Measurements from ENCODE around the gene PTF1A.

PTF1A gene

GRCh38 chr10:23199768-23200511 lies 7.8 kb downstream of the PTF1A start:
- Histone ChIP-seq H3K9me3 (ENCODE audit: control insufficient read depth, insufficient read depth, low read length) (no peaks in the 10 kb centered on the region), H3K4me1 (ENCODE audit: control insufficient read depth, insufficient read depth, low read length) (peaks cover 3% of the 10 kb centered on the region), H3K4me3 (ENCODE audit: low read depth, low read length) (peak overlapping the region; percentile 68), H3K9ac (ENCODE audit: low read depth, low read length) (no peak overlapping the region), H3K27me3 (ENCODE audit: control insufficient read depth, insufficient read depth, low read length) (peaks cover 100% of the 10 kb centered on the region), H3K36me3 (ENCODE audit: control insufficient read depth, insufficient read depth, low read length) (no peaks in the 10 kb centered on the region)

- peaks cover 5% of the 10 kb centered on the region for H3K4me1 ChIP-seq (ENCODE audit: control insufficient read depth, insufficient read depth, low read length)
- H3K9ac ChIP-seq (ENCODE audit: low read depth, low read length), result no peak overlapping the region
- H3K9me3 ChIP-seq (ENCODE audit: control insufficient read depth, insufficient read depth, low read length), result no peaks in the 10 kb centered on the region
- H3K36me3 ChIP-seq (ENCODE audit: control insufficient read depth, insufficient read depth, low read length), result no peaks in the 10 kb centered on the region
- peaks cover 99% of the 10 kb centered on the region for H3K27me3 ChIP-seq (ENCODE audit: control insufficient read depth, insufficient read depth, low read length)
- H3K4me3 ChIP-seq (ENCODE audit: low read depth, low read length), result peak overlapping the region; percentile 68
Observed at GRCh38 chr10:23200586-23200985, 8.5 kb downstream of the PTF1A start.

- H3K9ac ChIP-seq (ENCODE audit: low read depth, low read length), result no peak overlapping the region
- no peaks in the 10 kb centered on the region for H3K9me3 ChIP-seq (ENCODE audit: control insufficient read depth, insufficient read depth, low read length)
- peaks cover 5% of the 10 kb centered on the region for H3K4me1 ChIP-seq (ENCODE audit: control insufficient read depth, insufficient read depth, low read length)
- H3K27me3 ChIP-seq (ENCODE audit: control insufficient read depth, insufficient read depth, low read length), result peaks cover 94% of the 10 kb centered on the region
- H3K36me3 ChIP-seq (ENCODE audit: control insufficient read depth, insufficient read depth, low read length), result no peaks in the 10 kb centered on the region
- peak overlapping the region; percentile 68 for H3K4me3 ChIP-seq (ENCODE audit: low read depth, low read length)
Observed at GRCh38 chr10:23200997-23201652, 9.0 kb downstream of the PTF1A start.

- no peaks in the 10 kb centered on the region for H3K36me3 ChIP-seq (ENCODE audit: control insufficient read depth, insufficient read depth, low read length)
- H3K27me3 ChIP-seq (ENCODE audit: control insufficient read depth, insufficient read depth, low read length), result peaks cover 89% of the 10 kb centered on the region
- H3K9ac ChIP-seq (ENCODE audit: low read depth, low read length), result no peak overlapping the region
- H3K4me3 ChIP-seq (ENCODE audit: low read depth, low read length), result no peak overlapping the region
- peaks cover 5% of the 10 kb centered on the region for H3K4me1 ChIP-seq (ENCODE audit: control insufficient read depth, insufficient read depth, low read length)
- no peaks in the 10 kb centered on the region for H3K9me3 ChIP-seq (ENCODE audit: control insufficient read depth, insufficient read depth, low read length)
Observed at GRCh38 chr10:23201837-23202236, 9.7 kb downstream of the PTF1A start.

- H3K9me3 ChIP-seq (ENCODE audit: control insufficient read depth, insufficient read depth, low read length), result no peaks in the 10 kb centered on the region
- H3K9ac ChIP-seq (ENCODE audit: low read depth, low read length), result no peak overlapping the region
- H3K4me1 ChIP-seq (ENCODE audit: control insufficient read depth, insufficient read depth, low read length), result peaks cover 5% of the 10 kb centered on the region
- no peaks in the 10 kb centered on the region for H3K36me3 ChIP-seq (ENCODE audit: control insufficient read depth, insufficient read depth, low read length)
- H3K4me3 ChIP-seq (ENCODE audit: low read depth, low read length), result peak overlapping the region; percentile 8
- peaks cover 80% of the 10 kb centered on the region for H3K27me3 ChIP-seq (ENCODE audit: control insufficient read depth, insufficient read depth, low read length)
Observed at GRCh38 chr10:23202779-23203178, 10.7 kb downstream of the PTF1A start.

GRCh38 chr10:23203369-23204325 lies 11.5 kb downstream of the PTF1A start:
- Histone ChIP-seq H3K27me3 (ENCODE audit: control insufficient read depth, insufficient read depth, low read length) (peaks cover 75% of the 10 kb centered on the region), H3K36me3 (ENCODE audit: control insufficient read depth, insufficient read depth, low read length) (no peaks in the 10 kb centered on the region), H3K4me1 (ENCODE audit: control insufficient read depth, insufficient read depth, low read length) (peaks cover 5% of the 10 kb centered on the region), H3K9me3 (ENCODE audit: control insufficient read depth, insufficient read depth, low read length) (no peaks in the 10 kb centered on the region), H3K4me3 (ENCODE audit: low read depth, low read length) (peak overlapping the region; percentile 8), H3K9ac (ENCODE audit: low read depth, low read length) (no peak overlapping the region)

- Histone ChIP-seq H3K9ac (ENCODE audit: low read depth, low read length) (no peak overlapping the region), H3K4me3 (ENCODE audit: low read depth, low read length) (no peak overlapping the region), H3K36me3 (ENCODE audit: control insufficient read depth, insufficient read depth, low read length) (no peaks in the 10 kb centered on the region), H3K9me3 (ENCODE audit: control insufficient read depth, insufficient read depth, low read length) (no peaks in the 10 kb centered on the region), H3K4me1 (ENCODE audit: control insufficient read depth, insufficient read depth, low read length) (peaks cover 5% of the 10 kb centered on the region), H3K27me3 (ENCODE audit: control insufficient read depth, insufficient read depth, low read length) (peaks cover 64% of the 10 kb centered on the region)
Observed at GRCh38 chr10:23204773-23205172, 12.7 kb downstream of the PTF1A start.

GRCh38 chr10:23205972-23206642 lies 14.0 kb downstream of the PTF1A start:
- no peaks in the 10 kb centered on the region for H3K36me3 ChIP-seq (ENCODE audit: control insufficient read depth, insufficient read depth, low read length)
- H3K4me1 ChIP-seq (ENCODE audit: control insufficient read depth, insufficient read depth, low read length), result peaks cover 5% of the 10 kb centered on the region
- H3K27me3 ChIP-seq (ENCODE audit: control insufficient read depth, insufficient read depth, low read length), result peaks cover 51% of the 10 kb centered on the region
- H3K9me3 ChIP-seq (ENCODE audit: control insufficient read depth, insufficient read depth, low read length), result no peaks in the 10 kb centered on the region
- H3K4me3 ChIP-seq (ENCODE audit: low read depth, low read length), result no peak overlapping the region
- H3K9ac ChIP-seq (ENCODE audit: low read depth, low read length), result no peak overlapping the region

- no peaks in the 10 kb centered on the region for H3K36me3 ChIP-seq (ENCODE audit: control insufficient read depth, insufficient read depth, low read length)
- no peak overlapping the region for H3K4me3 ChIP-seq (ENCODE audit: low read depth, low read length)
- H3K9me3 ChIP-seq (ENCODE audit: control insufficient read depth, insufficient read depth, low read length), result no peaks in the 10 kb centered on the region
- H3K4me1 ChIP-seq (ENCODE audit: control insufficient read depth, insufficient read depth, low read length), result no peaks in the 10 kb centered on the region
- no peaks in the 10 kb centered on the region for H3K27me3 ChIP-seq (ENCODE audit: control insufficient read depth, insufficient read depth, low read length)
- H3K9ac ChIP-seq (ENCODE audit: low read depth, low read length), result no peak overlapping the region
Observed at GRCh38 chr10:23217471-23217870, 25.4 kb downstream of the PTF1A start.

- Histone ChIP-seq H3K4me1 (ENCODE audit: control insufficient read depth, insufficient read depth, low read length) (no peaks in the 10 kb centered on the region), H3K9me3 (ENCODE audit: control insufficient read depth, insufficient read depth, low read length) (no peaks in the 10 kb centered on the region), H3K4me3 (ENCODE audit: low read depth, low read length) (no peak overlapping the region), H3K27me3 (ENCODE audit: control insufficient read depth, insufficient read depth, low read length) (no peaks in the 10 kb centered on the region), H3K9ac (ENCODE audit: low read depth, low read length) (no peak overlapping the region), H3K36me3 (ENCODE audit: control insufficient read depth, insufficient read depth, low read length) (no peaks in the 10 kb centered on the region)
Observed at GRCh38 chr10:23230582-23230981, 38.5 kb downstream of the PTF1A start.

GRCh38 chr10:23238015-23238414 lies 45.9 kb downstream of the PTF1A start:
- H3K27me3 ChIP-seq (ENCODE audit: control insufficient read depth, insufficient read depth, low read length), result no peaks in the 10 kb centered on the region
- no peak overlapping the region for H3K9ac ChIP-seq (ENCODE audit: low read depth, low read length)
- H3K4me1 ChIP-seq (ENCODE audit: control insufficient read depth, insufficient read depth, low read length), result no peaks in the 10 kb centered on the region
- no peaks in the 10 kb centered on the region for H3K9me3 ChIP-seq (ENCODE audit: control insufficient read depth, insufficient read depth, low read length)
- H3K4me3 ChIP-seq (ENCODE audit: low read depth, low read length), result no peak overlapping the region
- no peaks in the 10 kb centered on the region for H3K36me3 ChIP-seq (ENCODE audit: control insufficient read depth, insufficient read depth, low read length)

Data from iPS-15b (cell line).